Parathyroid adenoma (tissue), 2 donors: Measurements from ENCODE around the gene RETREG3.
"Not testable (repeated sequence)": the region's sequence is repeated elsewhere in the genome, so short reads cannot be mapped to it uniquely, and the experiment has no call there.

Experiments used
- H2AFZ ChIP-seq: fragments of 300-600 bp; sonication (generic); one replicate; pipeline ENCODE4 v1.7.0; 2017; ENCODE audit warnings: antibody characterized with exemption, mild to moderate bottlenecking
- H3K27ac ChIP-seq: fragments of 300-600 bp; sonication (generic); one replicate; pipeline ENCODE4 v1.7.0; 2017
- H3K27me3 ChIP-seq: fragments of 300-600 bp; sonication (generic); one replicate; pipeline ENCODE4 v1.7.0; 2017; ENCODE audit warnings: low read length; ENCODE audit not compliant: control insufficient read depth, insufficient read depth
- H3K36me3 ChIP-seq: fragments of 300-600 bp; sonication (generic); one replicate; pipeline ENCODE4 v1.7.0; 2017; ENCODE audit warnings: low read length; ENCODE audit not compliant: control insufficient read depth, insufficient read depth
- H3K4me1 ChIP-seq: fragments of 300-600 bp; sonication (generic); one replicate; pipeline ENCODE4 v1.7.0; 2017; ENCODE audit warnings: control low read depth
- H3K4me2 ChIP-seq: fragments of 300-600 bp; sonication (generic); one replicate; pipeline ENCODE4 v1.7.0; 2017; ENCODE audit warnings: low read length
- H3K4me3 ChIP-seq: fragments of 300-600 bp; sonication (generic); one replicate; pipeline ENCODE4 v1.7.0; 2017; ENCODE audit warnings: low read depth, low read length
- H3K79me2 ChIP-seq: fragments of 300-600 bp; sonication (generic); one replicate; pipeline ENCODE4 v1.7.0; 2017; ENCODE audit warnings: control low read depth
- H3K9ac ChIP-seq: fragments of 300-600 bp; sonication (generic); one replicate; pipeline ENCODE4 v1.7.0; 2017; ENCODE audit warnings: mild to moderate bottlenecking
- H3K9me3 ChIP-seq: fragments of 300-600 bp; sonication (generic); one replicate; pipeline ENCODE4 v1.7.0; 2017; ENCODE audit warnings: low read length; ENCODE audit not compliant: control insufficient read depth
- TF ChIP-seq, protein P1 (sequence below): fragments of 300-600 bp; sonication (generic); IDR thresholded peaks from one replicate; pipeline ENCODE4 v1.7.0; 2017; ENCODE audit warnings: antibody characterized with exemption, mild to moderate bottlenecking
- donor health status: primary hyperparathyroidism.

Gene RETREG3

DNA sequence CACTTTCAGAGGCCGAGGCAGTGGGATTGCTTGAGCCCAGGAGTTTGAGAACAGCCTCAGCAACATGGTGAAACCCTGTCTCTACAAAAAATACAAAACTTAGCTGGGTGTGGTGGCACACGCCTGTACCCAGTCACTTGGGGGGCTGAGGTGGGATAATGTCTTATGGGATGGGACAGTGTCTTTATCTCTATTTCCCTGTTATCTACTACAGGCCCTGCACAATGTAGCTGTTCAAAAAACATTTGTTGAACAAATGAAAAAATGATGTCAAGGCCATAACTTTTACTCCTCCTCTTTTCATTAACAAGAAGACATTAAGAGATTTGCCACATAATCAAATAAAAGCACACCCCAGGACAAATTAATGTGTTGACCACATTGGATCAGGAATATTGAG lies 14.1 kb upstream of the RETREG3 start:
- Histone ChIP-seq H3K4me1 (peaks cover 4% of the 10 kb centered on the region), H3K4me2 (no peak overlapping the region), H3K27me3 (no peaks in the 10 kb centered on the region), H3K9ac (no peak overlapping the region), H3K27ac (no peak overlapping the region), H2AFZ (no peak overlapping the region), H3K9me3 (no peaks in the 10 kb centered on the region), H3K4me3 (no peak overlapping the region), H3K79me2 (no peaks in the 10 kb centered on the region), H3K36me3 (no peaks in the 10 kb centered on the region)
- TF ChIP-seq, protein P1, sequence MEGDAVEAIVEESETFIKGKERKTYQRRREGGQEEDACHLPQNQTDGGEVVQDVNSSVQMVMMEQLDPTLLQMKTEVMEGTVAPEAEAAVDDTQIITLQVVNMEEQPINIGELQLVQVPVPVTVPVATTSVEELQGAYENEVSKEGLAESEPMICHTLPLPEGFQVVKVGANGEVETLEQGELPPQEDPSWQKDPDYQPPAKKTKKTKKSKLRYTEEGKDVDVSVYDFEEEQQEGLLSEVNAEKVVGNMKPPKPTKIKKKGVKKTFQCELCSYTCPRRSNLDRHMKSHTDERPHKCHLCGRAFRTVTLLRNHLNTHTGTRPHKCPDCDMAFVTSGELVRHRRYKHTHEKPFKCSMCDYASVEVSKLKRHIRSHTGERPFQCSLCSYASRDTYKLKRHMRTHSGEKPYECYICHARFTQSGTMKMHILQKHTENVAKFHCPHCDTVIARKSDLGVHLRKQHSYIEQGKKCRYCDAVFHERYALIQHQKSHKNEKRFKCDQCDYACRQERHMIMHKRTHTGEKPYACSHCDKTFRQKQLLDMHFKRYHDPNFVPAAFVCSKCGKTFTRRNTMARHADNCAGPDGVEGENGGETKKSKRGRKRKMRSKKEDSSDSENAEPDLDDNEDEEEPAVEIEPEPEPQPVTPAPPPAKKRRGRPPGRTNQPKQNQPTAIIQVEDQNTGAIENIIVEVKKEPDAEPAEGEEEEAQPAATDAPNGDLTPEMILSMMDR, result no peak

DNA sequence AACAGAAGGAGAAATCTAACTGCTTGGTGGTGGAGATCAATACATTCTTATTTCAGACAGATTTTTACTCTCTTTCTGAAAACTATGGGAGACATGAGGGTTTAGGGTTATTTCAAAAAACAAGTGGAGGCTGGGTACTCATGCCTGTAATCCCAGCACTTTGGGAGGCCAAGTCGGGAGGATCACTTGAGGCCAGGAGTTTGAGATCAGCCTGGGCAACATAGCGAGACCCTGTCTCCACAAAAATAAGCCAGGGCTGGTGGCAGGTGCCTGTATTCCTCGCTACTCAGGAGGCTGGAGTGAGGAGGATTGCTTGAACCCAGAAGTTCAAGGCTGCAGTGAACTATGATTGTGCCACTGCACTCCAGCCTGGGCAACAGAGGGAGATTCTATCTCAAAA lies 12.8 kb upstream of the RETREG3 start:
- H3K79me2 ChIP-seq, H2AFZ ChIP-seq, H3K9ac ChIP-seq, H3K27ac ChIP-seq, H3K9me3 ChIP-seq, H3K4me3 ChIP-seq, H3K4me1 ChIP-seq, H3K27me3 ChIP-seq, H3K4me2 ChIP-seq, H3K36me3 ChIP-seq: not testable (repeated sequence)

DNA sequence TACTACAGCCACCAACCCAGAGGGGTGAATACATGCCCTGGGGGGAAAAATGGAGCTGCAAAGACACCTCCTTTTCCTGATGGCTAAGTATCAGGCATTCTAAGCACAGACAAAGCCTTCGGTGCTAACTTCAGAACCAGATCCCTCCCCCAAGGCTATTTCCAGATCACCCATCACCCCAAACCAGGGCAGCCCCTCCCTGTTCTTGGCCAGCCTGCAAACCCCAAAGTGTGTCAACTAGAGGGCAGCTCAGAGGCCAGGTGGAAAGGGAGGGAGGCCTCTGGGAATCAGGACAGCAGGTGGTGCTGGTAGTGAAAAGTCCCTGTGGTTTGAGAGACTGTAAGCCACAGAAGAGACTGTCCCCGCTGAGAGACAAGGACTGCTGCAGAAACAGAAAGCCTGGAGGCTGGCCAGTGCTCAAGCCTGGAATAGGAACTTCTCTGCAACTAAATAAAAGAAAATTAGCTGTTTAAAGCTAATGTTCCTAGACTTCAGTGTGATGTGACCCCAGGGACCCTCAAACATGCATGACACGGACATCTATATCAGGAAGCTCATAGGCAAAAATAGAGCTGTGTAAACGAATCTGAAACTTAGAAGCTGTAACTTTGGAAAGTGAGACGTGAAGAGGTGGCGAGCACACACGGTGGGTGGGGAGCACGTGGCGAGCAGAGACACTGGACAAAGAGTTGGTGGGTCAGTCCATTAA lies 9.4 kb upstream of the RETREG3 start:
- H2AFZ ChIP-seq, result peak overlapping the region; percentile 35
- no peaks in the 10 kb centered on the region for H3K79me2 ChIP-seq
- no peaks in the 10 kb centered on the region for H3K36me3 ChIP-seq
- TF ChIP-seq, protein P1, result peak; percentile 51
- no peaks in the 10 kb centered on the region for H3K27me3 ChIP-seq
- no peak overlapping the region for H3K4me2 ChIP-seq
- no peaks in the 10 kb centered on the region for H3K9me3 ChIP-seq
- H3K4me1 ChIP-seq, result no peaks in the 10 kb centered on the region
- H3K27ac ChIP-seq, result no peak overlapping the region
- H3K4me3 ChIP-seq, result no peak overlapping the region
- no peak overlapping the region for H3K9ac ChIP-seq

DNA sequence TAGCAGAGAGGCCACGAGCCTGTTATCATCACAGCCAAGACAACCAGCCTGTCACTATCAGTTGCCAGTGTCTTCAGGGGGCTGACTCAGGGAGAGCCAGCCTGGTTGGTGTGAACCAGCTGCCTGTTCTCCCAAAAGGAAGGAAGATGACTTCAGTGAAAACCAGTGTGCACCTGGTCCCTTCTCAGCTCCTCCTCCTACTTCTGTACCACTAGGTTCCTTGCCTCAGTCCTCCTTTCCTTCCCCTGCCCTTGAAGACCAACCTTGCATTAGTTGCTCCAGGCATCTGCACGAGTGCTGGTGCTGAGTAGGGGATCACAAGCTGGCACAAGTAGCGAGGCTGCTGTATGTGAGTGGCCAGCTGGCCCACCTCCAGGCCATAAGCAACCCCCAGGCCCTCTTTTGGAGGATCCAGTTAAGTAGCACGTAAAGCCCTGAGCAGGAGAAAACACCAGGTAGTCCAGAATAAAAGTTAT lies 8.8 kb upstream of the RETREG3 start:
- no peak overlapping the region for H2AFZ ChIP-seq
- no peaks in the 10 kb centered on the region for H3K9me3 ChIP-seq
- H3K27ac ChIP-seq, result no peak overlapping the region
- H3K4me1 ChIP-seq, result no peaks in the 10 kb centered on the region
- H3K36me3 ChIP-seq, result no peaks in the 10 kb centered on the region
- no peak overlapping the region for H3K9ac ChIP-seq
- no peak overlapping the region for H3K4me2 ChIP-seq
- H3K27me3 ChIP-seq, result no peaks in the 10 kb centered on the region
- TF ChIP-seq, protein P1, result no peak
- H3K4me3 ChIP-seq, result no peak overlapping the region
- no peaks in the 10 kb centered on the region for H3K79me2 ChIP-seq

DNA sequence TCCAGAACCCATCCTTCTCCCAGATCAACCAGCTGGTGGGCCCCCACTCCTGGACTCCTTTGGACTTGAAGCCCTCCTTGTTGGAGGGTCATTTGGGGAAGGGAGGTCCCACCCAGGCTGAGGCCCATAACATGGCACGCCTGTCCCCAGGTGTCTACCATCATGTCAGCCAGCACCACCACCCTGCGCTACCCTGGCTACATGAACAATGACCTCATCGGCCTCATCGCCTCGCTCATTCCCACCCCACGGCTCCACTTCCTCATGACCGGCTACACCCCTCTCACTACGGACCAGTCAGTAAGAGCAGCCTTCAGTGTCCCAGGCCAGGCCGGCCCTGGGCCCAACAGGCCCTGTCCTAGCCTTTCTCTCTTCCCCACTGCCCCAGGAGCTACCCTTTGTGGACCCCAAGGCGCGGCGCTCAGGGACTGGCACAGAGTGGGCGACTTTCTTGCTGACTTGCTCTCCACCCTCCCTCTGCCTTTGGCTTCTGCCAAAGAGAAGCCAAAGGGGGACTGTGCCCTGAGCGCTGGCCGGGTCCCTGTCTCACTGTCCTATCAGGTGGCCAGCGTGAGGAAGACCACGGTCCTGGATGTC lies 4.6 kb upstream of the RETREG3 start:
- Histone ChIP-seq H3K9me3 (no peaks in the 10 kb centered on the region), H3K4me1 (no peaks in the 10 kb centered on the region), H3K4me3 (no peak overlapping the region), H3K27ac (no peak overlapping the region), H3K36me3 (no peaks in the 10 kb centered on the region), H2AFZ (no peak overlapping the region), H3K79me2 (no peaks in the 10 kb centered on the region), H3K9ac (no peak overlapping the region), H3K27me3 (no peaks in the 10 kb centered on the region), H3K4me2 (no peak overlapping the region)
- TF ChIP-seq, protein P1, result no peak
